K562 (cell line): Measurements from ENCODE around the gene YBX3. TPM values are rescaled to one million over a fixed set of nuclear protein-coding genes. Genes with fewer than 3 reads are reported as not detected.
A peak's percentile ranks its signal among the peaks of the same experiment; 100 is the strongest.

ENCODE experiments used
- FOXK1 ChIP-seq: sonication (generic); formaldehyde crosslinking; IDR thresholded peaks from 2 replicates; pipeline ENCODE4 v1.8.0; 2022; ENCODE audit warnings: missing genetic modification reagents, mild to moderate bottlenecking, borderline replicate concordance
- JUNB ChIP-seq: fragments of 450-650 bp; formaldehyde crosslinking; conservative IDR thresholded peaks from 2 replicates; pipeline ENCODE4 v1.4.0; 2020; ENCODE audit warnings: mild to moderate bottlenecking
- PHF21A ChIP-seq: fragments of 450-650 bp; IDR thresholded peaks from 2 replicates; pipeline ENCODE4 v1.6.1; 2017; ENCODE audit warnings: low read depth, borderline replicate concordance
- REST ChIP-seq, 2 experiments: fragments of 450-650 bp; formaldehyde crosslinking in 1 of 2; IDR thresholded peaks; 2 replicates each; pipeline versions ENCODE4 v1.4.0 to v1.6.1; 2014 to 2020; ENCODE audit warnings: mild to moderate bottlenecking in 2 of 2, borderline replicate concordance in 1 of 2, low read depth in 1 of 2
- TARDBP ChIP-seq: fragments of 450-650 bp; IDR thresholded peaks from 2 replicates; pipeline ENCODE4 v1.6.1; 2016
- XRCC4 ChIP-seq: IDR thresholded peaks from one replicate; pipeline ENCODE4 v1.6.1; 2011; ENCODE audit not compliant: insufficient read depth, insufficient read length; ENCODE audit errors: extremely low read depth
- ZBTB40 ChIP-seq, 2 experiments: fragments of 450-650 bp in 1 of 2; sonication (generic) in 1 of 2; formaldehyde crosslinking in 1 of 2; IDR thresholded peaks; 2 replicates each; pipeline versions ENCODE4 v1.7.1 to v1.9.0; 2016 to 2022; ENCODE audit warnings: inconsistent platforms in 1 of 2, mild to moderate bottlenecking in 1 of 2, missing genetic modification reagents in 1 of 2
- ZNF830 ChIP-seq: fragments of 250-450 bp; sonication (Bioruptor Pico); IDR thresholded peaks from 2 replicates; pipeline ENCODE4 v1.5.0; 2021; ENCODE audit warnings: mild to moderate bottlenecking
- polyA plus RNA-seq, 8 experiments: library from polyadenylated mRNA; depleted of rRNA in 4 of 8; stranded (reverse) in 5 of 8; unstranded in 3 of 8; fragments of >200 nt; fragmentation: Nextera tagmentation in 2 of 8; fragmentation: Illumina TruSeq in 1 of 8; extraction: Ambion mirVana in 2 of 8; extraction: Trizol in 1 of 8; gene quantifications; 2 replicates each; pipeline versions ENCODE4 v1.2.1 to v1.2.3, GENCODE V29; 2011 to 2014; ENCODE audit warnings: inconsistent platforms in 1 of 8, missing spikeins in 1 of 8
- total RNA-seq, 7 experiments: library from RNA; depleted of rRNA in 6 of 7; stranded (reverse); fragments of >200 nt in 6 of 7; fragmentation: Illumina TruSeq in 2 of 7; extraction: Trizol in 2 of 7; gene quantifications; 2 replicates each; pipeline versions ENCODE4 v1.2.1 to v1.2.3, GENCODE V29; 2011 to 2021; ENCODE audit warnings: low replicate concordance in 1 of 7

Gene YBX3
- total and polyA plus RNA-seq, 9 of the 15 experiments (the other 6 are each of a cell fraction or from before 2014, with no cell fraction given), result 47.0 to 239 (median 81.5) TPM

GRCh38 chr12:10673659-10674384, 49.3 kb downstream of the YBX3 start, which contains the start of gene STYK1 (continued):
- TF ChIP-seq REST (IDR thresholded peaks at IDR 0.05; ENCODE audit: borderline replicate concordance) (peak; percentile 65), REST (CRISPR knock-in tag; IDR thresholded peaks at IDR 0.05; ENCODE audit: low read depth) (no peak), XRCC4 (no peak), ZNF830 (CRISPR knock-in tag) (no peak), ZBTB40 (IDR thresholded peaks at IDR 0.05) (no peak), ZBTB40 (CRISPR knock-in tag; IDR thresholded peaks at IDR 0.05) (no peak), TARDBP (no peak), JUNB (CRISPR knock-in tag) (no peak), PHF21A (no peak), FOXK1 (CRISPR knock-in tag) (no peak)
